Stimulated activated CD8-positive, alpha-beta memory T cell treated with anti-CD3 and anti-CD28 coated beads, Interleukin-15, amount 100 ng/mL, for 4 hours (primary cell): ENCODE measurements around the gene TIGD1.

Experiments
- DNase-seq, 2 donors: peaks; one replicate each; pipeline ENCODE4 v3.0.0-alpha.2; 2020; ENCODE audit warnings: low read depth in 2 of 2

TIGD1 gene

DNA sequence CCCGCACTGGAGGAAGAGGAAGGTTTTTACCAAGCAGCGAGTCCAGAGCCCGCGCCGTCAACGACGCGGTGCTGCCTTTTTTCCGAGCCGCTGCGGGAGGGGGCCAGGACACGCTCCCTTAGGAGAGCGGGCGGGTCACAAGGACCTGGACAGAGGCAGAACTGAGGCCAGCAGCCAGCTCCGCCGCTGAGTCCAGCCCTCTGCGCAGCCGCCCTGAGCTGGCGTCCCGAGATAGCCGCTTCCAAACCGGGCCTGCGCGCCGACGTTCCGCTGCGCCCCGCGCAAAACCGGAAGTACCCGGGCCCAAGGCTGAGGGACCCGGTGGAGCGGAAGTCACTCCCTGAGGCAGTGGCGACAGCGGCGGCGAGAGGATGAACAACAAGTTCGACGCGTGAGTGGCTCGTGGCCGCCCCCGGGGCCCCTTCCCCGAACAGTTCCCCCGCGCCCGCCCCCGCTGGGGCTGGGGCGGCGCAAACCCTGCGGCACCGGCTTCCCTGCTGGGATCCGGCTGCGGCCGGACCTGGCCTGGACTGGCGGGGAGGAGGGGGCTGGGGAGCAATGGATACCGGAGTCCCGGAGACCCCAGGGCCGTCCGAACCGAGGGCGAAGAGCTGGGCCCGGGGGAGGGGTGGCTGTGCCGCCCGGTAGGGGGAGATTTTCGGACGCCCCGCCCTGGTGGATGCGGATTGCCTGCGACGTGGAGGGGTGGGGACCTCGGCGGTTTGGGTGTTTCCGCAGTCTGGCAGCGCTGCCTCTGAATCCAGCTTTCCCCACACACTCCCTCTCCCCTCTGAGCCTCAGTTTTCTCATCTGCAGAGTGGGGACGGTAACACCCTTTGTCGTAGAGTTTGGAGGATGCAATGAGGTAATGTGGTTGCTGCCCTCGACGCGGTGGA is at the start of gene TIGD1, which contains the start of gene EIF4E2:
Gene TIGD1, minus strand, starts transcription at position 204 of the 896 bp plus-strand sequence. CDS start 675 bp downstream, outside the sequence.
Gene EIF4E2, plus strand, starts transcription at position 336 of the 896 bp plus-strand sequence. Its CDS starts 36 bp downstream, at position 372.
- DNase-seq = peak; percentile 85 to 89

DNA sequence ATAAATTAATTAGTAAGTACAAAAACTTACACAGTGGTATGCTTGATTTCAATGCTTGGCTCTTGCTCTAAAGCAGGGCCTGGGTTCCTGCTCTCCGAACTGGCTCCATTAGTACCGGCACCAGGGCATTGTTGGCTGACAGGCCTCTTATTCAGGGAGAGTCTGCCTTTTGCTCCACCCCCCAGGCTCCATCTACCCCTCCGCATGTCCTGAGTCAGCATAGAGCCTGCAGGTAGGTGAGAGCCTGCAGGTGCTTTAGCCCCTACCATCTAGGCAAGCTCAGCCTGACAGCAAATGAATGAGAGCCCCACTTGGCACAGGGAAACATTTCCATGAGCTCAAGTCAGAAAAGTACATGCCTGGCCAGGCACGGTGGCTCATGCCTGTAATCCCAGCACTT is 47.9 kb upstream of the TIGD1 start:
- DNase-seq = no peak

DNA sequence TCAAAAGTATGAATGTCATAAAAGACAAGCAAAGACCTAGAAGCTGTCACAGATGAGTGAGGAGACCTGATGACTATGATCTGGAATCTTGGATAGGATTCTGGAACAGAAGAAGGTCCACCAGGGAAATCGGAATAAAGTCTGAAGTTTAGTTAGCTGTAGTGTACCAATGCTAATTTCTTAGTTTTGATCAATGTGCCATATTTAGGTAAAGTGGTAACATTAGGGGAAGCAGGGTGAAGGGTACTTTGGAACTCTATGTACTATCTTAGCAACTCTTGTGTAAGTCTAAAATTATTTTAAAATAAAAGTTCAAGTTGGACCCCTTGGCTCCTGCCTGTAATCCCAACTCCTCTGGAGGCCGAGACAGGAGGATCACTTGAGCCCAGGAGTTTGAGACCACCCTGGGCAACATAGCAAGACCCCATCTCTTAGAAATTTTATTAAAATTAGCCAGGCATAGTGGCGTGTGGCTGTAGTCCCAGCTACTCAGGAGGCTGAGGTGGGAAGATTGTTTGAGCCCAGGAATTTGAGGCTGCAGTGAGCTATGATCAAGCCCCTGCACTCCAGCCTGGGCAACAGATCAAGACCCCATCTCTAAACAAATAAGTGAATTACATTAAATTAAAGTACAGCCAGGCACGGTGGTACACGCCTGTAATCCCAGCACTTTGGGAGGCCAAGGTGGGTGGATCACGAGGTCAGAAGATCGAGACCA is 47.2 kb upstream of the TIGD1 start:
- DNase-seq = no peak

DNA sequence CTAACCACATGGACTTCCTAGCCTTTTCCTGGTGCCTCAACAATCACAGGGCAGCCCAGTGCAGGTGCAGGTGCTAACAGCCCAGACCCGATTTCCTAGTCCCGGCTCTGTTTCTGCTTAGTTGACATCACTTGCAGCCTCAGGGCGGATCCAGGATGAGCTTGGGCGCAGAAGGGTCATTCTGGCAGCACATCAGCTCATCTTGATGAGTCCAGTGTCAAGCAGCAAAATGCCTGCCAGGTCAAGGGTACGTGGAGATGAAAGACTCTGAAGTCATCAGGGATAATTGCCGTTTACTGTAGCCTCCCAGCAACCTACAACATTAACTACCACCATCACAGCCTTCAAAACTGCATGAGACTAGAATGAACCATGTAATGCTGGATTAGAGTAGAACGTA is 43.6 kb upstream of the TIGD1 start:
- no peak for DNase-seq

DNA sequence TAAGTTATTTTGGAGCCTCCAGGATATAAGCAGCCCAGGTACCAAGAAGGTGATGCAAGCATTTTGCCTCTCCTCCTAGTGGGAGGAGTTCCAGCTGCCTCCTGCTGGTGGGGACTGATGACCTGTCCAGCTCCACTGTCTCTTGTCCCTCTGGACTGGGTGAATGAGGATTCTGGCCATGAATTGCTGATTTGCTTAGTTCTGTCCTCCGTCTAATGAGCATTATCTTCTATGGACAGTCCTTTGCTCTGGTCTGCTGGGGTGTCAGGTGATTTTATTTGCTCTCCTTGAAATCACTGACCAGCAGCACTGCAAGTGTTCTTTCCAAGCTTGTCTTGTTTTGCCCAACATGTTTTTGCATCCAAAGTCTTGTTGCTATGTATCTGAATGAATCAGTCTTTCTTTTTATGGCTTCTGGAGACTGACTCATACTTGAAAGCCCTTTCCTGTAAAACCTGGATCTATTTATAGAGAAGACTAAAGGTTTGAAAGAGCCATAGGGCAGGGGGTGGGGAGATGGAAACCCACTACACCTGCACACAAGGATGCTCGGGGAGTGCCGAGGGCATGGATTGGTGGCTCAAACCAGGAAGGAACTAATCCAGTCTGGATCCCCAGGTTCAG is 42.5 kb upstream of the TIGD1 start:
- DNase-seq = no peak

DNA sequence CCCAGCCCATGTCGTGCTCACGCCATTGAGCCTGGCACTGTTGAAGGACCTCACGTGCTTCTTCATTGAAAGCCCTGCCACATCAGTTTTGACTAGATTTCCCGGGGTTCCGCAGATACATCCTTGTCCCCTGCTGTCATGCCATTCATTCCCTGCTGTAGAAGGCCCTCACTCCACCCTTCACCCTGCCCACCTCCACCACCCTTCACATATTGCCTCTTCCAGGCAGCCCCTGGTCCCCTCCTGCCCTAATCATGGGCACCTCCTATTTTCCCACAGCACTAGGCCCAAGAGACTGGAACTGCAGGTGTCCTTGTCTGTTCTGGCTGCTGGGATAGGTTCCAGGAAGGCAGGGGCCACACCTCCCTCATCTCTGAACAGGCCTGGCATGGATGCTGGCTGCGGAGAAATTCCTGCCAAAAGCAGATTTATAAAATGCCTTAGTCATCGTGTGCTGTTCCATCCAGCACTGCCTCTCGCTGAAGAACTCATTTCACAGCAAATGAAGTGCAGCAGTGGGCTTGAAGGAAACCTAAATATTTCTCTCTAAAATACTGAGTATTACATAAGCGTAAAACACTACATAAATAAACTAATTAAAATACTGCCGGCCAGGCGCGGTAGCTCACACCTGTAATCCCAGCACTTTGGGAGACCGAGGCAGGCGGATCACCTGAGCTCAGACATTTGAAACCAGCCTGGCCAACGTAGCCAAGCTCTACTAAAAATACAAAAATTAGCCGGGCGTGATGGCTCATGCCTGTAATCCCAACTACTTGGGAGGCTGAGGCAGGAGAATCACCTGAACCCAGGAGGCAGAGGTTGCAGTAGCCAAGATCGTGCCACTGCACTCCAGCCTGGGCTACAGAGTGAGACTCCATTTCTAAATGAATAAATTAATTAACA is 38.6 kb upstream of the TIGD1 start:
- DNase-seq = no peak

DNA sequence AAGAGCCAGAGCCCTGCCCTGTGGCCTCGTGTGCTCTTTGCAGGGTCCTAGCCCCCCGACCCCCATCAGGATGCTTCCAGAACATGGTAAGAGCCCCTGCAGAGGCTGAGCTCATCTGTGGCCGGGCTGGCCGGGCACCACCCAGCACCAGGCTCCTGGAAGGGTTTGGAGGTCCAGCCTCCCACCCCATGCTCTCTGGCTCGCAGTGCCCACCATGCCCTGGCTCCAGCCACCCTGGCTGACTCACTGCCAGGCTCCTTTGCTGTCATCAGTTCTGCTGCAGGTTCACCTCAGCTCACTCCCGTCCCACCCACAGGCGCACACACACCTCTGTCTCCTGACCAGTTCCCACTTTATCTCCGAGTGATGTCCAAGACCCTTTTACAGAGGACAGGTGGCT is 37.7 kb upstream of the TIGD1 start:
- no peak for DNase-seq

DNA sequence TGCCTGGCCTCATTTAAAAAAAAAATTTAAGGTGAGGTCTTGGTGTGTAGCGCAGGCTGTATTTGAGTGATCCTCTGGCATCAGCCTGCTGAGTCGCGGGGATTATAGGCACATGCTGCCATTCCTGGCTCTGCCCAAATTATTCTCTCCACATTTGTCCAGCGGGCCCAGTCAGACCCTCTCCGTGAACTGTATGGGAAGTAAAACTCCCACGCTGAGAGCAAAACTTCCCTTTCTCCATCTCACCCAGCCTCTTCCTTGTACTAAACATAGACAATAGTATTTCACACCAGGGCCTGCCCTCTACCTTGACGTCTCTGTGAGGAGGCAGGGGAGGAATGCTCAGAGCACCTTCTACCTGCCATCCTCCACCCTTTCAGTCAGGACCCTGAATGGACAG is 37.2 kb upstream of the TIGD1 start:
- no peak for DNase-seq

DNA sequence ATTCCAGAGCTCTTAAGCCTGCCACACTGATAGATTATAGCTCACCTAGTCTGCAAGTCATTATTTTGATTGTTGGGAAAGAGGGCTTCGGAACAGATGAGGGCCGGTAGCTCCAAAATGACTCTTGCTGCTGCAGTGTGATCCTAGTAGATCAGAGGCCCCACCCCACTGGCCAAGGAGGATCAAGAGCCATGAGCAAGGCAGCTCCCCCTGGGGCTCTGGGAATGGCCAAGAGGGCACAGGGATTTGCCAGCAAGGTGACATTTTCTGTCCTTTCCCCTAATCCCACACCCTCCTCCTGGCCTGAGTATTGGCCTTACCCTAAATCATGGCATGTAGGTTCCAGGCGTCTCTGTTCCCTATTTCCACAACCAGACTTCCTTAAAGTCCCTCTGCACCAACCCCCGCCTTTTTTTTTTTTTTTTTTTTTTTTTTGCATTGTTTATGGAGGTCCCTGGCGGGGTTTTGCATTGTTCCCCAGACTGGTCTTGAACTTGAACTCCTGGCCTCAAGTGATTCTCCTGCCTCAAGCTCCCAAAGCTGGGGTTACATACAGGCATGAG is 36.7 kb upstream of the TIGD1 start:
- no peak for DNase-seq

DNA sequence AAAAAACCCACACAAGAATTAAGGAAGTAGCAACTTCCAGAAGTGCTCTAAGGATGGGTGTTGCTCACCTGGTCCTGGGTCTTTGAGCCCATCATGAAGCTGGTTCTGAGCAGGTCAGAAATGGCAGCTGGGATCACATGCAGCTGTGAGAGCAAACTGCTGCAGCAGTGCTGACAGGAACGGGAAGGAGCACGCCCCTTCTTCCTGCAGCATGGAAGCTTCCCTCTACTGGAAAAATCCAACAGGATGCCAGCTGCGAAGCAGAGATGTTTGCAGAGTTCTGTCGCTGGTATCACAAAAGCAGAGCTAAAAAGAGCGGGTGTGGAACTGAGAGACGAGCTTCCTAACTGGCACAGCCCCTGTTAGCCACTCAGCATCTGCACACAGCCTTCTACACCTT is 33.9 kb upstream of the TIGD1 start:
- DNase-seq = no peak

DNA sequence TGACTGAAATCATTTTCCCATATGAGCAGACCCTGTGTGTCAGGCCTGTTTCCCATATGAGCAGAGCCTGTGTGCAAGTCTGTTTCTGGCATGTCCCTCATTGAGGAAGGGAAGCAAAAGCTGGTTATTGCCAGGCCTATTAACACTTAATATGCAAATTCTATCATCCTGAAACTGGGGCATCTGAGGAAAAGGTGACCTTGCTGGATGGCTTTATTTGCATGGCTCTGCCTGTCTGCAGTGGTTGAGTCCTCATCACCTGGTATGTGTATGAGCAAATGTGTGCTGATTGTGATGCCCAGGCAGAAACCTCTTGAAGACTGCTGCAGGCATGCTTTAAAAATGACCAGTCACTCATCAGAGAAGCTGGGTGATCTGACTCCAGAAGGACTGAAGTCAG is 31.4 kb upstream of the TIGD1 start:
- DNase-seq = no peak

DNA sequence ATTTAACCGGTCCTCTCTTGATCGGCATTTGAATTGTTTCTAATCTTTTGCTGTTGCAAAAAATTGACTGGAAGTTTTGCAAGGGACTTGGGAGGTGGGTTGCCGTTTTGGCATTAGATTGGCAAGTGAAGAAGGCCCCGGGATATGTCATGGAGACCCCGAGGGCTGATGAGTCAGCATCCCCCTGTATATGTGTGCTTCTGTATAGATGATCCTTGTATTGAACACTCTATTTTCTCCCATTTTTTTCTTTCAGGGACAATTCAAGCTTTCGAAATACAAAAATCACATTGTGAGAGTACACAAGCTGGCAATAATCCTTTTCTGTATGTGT is 30.3 kb upstream of the TIGD1 start:
- no peak for DNase-seq

DNA sequence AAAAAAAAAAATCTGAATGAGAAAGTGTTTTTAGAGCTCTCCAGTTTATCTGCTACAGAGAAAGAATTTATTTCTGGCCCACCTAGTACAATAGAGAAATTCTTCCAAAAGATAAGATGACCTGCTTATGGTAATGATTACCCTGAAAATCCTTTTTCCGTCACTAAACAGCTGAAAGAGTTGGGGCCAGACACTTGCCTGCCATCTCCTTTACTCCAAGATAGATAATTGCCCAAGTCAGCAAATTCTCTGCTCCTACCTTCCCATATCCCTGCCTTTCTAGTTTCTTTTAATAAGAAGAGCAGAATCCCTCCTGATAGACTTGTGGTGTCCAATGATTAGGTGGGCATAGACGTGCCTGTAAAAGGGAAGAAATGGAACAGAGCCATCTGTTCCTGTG is 28.3 kb upstream of the TIGD1 start:
- DNase-seq = no peak

DNA sequence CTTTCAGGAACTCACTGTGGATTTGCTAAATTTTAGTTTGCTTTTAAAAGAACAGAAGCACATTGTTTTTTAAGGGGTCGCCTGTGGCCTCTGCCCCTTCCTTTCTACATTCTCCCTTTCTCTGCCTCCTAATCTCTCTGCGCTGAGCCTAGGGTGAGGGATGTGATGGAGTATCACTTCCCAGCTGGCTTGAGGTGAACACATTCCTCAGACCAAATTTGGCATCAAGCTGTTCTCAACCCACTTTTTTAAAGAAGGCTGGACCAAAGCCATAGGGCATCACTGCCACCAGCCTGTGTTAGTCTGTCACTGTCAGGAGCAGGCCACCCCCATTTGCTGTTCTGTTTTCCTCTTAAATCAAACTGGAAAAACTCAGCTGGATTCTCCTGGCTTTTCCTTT is 27.5 kb upstream of the TIGD1 start:
- DNase-seq = no peak

DNA sequence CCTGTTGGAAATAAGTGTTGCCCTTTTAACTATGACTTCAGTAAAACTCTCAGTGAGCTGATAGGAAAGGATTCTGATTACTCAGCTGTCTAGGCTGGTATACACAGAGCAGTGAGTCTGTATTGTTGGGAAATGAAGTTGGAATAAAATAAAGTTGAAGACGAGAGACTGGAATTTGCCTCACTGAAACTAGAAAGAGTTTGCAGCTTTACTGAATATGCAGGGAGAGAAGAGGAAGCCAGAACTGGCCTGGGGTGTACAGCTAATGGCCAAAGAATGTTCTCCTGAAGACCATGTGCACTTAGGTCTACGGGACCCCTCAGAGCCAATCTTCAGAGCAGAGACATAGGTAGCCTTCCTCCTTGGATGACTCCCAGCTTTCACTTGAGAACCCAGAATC is 26.6 kb upstream of the TIGD1 start:
- no peak for DNase-seq

DNA sequence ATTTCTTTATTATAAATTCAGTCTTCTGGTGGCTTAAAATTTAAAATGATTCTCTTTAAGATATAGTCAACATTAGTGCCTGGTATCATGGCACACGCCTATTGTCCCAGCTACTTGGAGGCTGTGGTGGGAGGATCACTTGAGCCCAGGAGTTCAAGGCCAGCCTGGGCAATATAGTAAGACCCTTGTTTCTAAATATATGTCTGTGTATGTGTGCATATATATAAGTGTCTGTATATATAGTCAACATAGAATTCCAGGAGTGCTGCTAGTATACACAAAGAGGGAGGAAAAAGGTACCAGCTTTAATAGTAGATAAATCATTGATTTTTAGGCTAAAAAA is 25.0 kb upstream of the TIGD1 start:
- no peak for DNase-seq

DNA sequence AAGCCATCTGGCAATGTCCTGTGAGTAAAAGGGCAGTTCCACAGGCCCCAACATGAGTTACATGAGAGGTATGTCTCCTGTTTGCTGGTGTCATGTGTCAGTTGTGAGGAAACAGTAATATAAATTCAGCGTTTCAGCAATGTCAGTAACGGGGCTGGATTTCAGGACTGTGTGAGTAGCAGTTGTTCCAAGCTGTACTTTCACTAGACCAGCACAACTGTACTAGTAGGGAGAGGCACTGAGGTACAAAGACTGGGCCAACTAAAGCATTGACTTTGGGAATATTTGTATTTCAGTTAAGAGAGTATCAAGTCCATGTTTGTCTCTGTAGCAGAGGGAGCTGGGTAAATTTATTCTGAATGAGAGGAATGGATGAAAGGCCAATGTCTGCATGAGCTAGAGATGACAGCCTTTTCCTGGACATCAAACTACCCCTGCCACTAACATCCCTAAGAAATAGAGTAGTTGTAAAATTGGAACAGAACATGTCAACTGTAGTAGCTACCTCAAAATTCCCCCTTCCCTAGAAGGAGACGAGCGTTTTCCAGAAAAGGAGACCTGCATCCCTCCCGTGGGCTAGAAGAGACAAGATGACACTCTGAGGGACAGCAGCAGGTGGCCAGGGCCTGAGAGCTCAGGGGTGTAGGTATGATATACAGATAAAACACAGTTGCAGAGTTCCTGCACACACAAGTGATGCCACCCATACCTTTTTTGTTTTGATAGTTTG is 24.5 kb upstream of the TIGD1 start:
- DNase-seq = no peak

DNA sequence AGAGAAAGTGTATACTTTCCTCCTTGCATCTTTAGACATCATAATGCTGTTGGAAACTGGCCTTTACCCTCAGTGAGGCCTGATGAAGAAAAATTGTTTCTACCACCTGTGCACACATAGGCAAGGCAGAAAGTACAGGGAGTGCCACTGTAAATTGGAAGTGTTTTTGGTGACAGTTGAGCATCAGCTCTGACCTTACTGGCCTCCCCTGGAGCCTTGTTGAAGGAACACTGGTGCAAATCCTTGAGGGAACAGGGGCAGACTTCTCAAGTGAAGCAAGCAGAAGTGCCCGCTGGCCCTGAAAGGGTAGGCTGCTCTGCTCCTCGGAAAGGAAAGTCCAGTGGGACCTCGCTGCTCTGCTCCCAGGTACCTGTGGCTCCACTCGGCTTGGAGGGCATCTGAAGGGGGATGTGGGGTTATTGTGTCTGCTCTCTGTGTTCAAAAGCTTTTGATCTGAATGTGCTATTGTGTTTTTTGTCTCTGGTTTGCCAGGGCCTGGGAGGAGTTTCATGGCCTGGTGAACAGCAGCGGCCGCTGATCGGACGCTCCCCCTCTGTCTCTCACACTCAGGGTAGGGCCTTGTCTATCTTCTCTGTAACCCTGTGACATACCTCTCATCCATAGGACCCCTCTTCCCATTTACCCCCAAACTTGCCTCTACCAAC is 23.5 kb upstream of the TIGD1 start:
- no peak for DNase-seq

DNA sequence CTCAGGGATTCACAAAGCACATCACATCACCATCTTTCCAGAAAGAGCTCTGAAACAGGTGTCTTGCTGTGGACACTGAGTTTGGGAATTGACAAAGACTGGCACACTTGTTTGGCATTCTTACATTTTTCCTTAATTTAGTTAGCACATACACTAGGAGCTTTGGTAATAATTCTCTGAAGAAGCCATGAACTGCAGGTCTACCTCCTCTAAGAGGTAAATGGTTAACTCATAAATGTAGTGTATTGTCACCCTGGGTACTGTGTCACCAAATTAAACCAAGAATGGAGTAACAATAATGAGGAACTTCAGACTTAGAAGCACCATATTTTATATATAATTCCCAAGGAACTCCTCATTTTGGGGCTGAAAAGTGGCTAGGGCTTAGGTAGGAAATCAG is 22.7 kb upstream of the TIGD1 start:
- DNase-seq = no peak

DNA sequence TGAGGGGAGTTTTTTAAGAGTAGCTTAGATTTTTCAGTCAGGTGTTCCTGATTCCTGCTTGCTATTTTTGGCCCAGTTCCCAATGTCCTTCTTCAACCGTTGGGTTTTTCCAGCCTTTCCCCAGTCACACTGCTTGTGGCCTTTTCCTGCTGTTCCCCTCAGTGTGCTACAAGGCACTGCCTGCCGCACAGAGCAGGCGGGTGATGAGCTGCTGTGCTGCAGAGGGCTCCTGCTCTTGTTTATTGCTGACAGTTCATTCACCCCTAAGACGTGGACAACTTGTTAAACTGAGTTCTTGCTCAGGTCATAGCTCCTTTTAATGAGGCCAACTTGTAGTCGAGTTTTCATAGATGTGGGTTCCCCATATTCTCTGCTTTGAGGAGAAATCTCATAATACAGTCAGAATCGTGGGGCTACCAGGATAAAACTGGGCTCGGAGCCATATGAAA is 20.7 kb upstream of the TIGD1 start:
- DNase-seq = no peak
